ENCODE data around the gene SEC63. TPM values are rescaled to one million over a fixed set of nuclear protein-coding genes. Genes with fewer than 3 reads are reported as not detected.
A peak's percentile ranks its signal among the peaks of the same experiment; 100 is the strongest.

The SEC63 gene
- total RNA-seq, 2 experiments from 2014 or later = 13.0 to 139 TPM

DNA sequence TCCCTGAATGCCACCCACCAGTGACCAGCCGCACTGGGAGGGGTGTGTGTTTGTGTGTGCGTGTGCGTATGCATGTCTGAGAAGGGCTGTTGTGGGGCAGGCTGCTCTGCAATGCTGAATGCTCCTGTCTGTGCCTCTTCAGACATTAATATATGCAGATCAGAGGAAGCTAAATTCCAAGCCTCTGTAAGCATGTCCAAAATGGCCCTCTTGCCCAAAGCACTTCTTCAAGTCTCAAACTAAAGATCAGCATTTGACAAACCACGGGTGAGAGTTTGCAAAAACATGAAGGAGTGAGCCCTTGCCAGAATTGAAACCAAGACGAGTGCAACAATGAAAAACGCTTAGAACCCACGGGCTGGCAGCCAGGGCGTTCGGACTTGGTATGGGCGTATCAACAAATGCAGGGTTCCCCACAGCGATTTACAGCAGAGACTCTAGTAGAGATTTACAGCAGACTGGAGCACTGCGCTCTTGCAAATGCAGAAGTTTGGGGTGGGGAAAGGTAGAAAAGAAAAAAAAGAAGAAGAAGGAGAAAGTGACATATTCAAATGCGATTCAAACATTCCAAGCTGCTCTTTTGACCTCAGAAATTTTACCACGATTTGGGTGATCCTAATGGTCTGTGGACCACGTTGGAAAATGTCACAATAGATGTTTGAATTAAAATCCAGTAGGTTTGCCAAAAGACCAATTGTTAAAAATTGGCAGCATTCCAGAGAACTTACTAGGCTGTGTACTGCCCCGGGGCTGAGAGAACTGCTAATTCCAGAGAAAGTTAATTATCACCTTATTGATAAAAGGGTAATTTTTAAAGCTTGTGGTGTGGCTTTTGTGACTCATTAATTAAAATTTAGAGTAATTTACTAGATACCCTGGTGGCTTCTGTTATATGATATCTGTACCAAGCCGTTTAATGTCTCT, 137.4 kb downstream of the SEC63 start:
- ChIA-PET CTCF (ENCODE audit: unreplicated experiment) (no interaction called here), POLR2A (interaction anchor here (0.6 to 0.7 kb wide), 2 partner anchors 56 to 1348 kb away, joined by 3 to 4 read pairs; no protein-coding TSS in a partner anchor)
- H4K20me1 ChIP-seq (ENCODE audit: insufficient read depth, low read length) = no peaks in the 10 kb centered on the region
- H2AFZ ChIP-seq (ENCODE audit: low read length) = no peak overlapping the region
- H3K36me3 ChIP-seq (ENCODE audit: insufficient read depth, low read length) = no peaks in the 10 kb centered on the region
- intact Hi-C loops (cut with micrococcal nuclease; ENCODE audit: unreplicated experiment) = no loop called here
- no peak for TF ChIP-seq EZH2phosphoT487 (IDR thresholded peaks at IDR 0.05; ENCODE audit: borderline replicate concordance, low read depth, low read length)
- TF ChIP-seq, protein P1, sequence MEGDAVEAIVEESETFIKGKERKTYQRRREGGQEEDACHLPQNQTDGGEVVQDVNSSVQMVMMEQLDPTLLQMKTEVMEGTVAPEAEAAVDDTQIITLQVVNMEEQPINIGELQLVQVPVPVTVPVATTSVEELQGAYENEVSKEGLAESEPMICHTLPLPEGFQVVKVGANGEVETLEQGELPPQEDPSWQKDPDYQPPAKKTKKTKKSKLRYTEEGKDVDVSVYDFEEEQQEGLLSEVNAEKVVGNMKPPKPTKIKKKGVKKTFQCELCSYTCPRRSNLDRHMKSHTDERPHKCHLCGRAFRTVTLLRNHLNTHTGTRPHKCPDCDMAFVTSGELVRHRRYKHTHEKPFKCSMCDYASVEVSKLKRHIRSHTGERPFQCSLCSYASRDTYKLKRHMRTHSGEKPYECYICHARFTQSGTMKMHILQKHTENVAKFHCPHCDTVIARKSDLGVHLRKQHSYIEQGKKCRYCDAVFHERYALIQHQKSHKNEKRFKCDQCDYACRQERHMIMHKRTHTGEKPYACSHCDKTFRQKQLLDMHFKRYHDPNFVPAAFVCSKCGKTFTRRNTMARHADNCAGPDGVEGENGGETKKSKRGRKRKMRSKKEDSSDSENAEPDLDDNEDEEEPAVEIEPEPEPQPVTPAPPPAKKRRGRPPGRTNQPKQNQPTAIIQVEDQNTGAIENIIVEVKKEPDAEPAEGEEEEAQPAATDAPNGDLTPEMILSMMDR (conservative IDR thresholded peaks at IDR 0.05; ENCODE audit: low read length) = no peak
- peak overlapping the region; percentile 18; the same call in 1 of the 2 replicates for H3K4me2 ChIP-seq (ENCODE audit: low read length)
- H3K4me3 ChIP-seq (ENCODE audit: low read depth, low read length, poor library complexity, severe bottlenecking) = no peak overlapping the region
- BruUV-seq (replicated peaks) = no TSS peak
- H3K4me1 ChIP-seq (ENCODE audit: insufficient read depth, low read length, poor library complexity, severe bottlenecking) = peaks cover 28% of the 10 kb centered on the region
- no peaks in the 10 kb centered on the region for H3K79me2 ChIP-seq (ENCODE audit: insufficient read depth, low read depth, low read length)
- no peaks in the 10 kb centered on the region for H3K9me2 ChIP-seq (ENCODE audit: insufficient read depth, low read length)
- H3K27ac ChIP-seq (ENCODE audit: low read depth, low read length, poor library complexity, severe bottlenecking) = no peak overlapping the region
- H3K9me3 ChIP-seq (ENCODE audit: low read length) = no peaks in the 10 kb centered on the region
- DNase-seq (ENCODE audit: low spot score) = no peak

DNA sequence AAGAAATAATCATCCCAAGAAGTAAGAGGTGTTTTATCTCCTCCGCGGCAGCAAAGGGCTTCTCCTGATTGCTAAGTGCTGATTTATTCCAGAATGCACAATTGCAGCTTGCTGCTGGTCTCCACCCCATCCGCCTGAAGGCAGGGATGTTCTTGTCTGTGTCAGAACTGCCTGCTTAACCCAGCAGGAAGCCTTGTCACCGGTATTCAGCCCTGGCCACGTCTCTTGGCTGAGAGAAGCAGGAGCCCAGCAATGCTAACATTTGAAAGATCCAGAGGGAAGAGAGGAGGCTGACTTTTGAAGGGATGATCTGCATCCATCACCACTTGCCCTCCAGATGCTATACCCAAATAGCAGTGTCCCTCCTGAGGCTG, 138.1 kb downstream of the SEC63 start:
- H3K27ac ChIP-seq (ENCODE audit: low read depth, low read length, poor library complexity, severe bottlenecking) = no peak overlapping the region
- intact Hi-C loops (cut with micrococcal nuclease; ENCODE audit: unreplicated experiment) = no loop called here
- POLR2A ChIA-PET = no interaction called here
- CTCF ChIA-PET (ENCODE audit: unreplicated experiment) = no interaction called here
- no peak overlapping the region for H3K4me3 ChIP-seq (ENCODE audit: low read depth, low read length, poor library complexity, severe bottlenecking)
- no peaks in the 10 kb centered on the region for H3K36me3 ChIP-seq (ENCODE audit: insufficient read depth, low read length)
- H3K9me3 ChIP-seq (ENCODE audit: low read length) = no peaks in the 10 kb centered on the region
- H3K79me2 ChIP-seq (ENCODE audit: insufficient read depth, low read depth, low read length) = no peaks in the 10 kb centered on the region
- peak overlapping the region; percentile 18; the same call in 1 of the 2 replicates for H3K4me2 ChIP-seq (ENCODE audit: low read length)
- no TSS peak for BruUV-seq (replicated peaks)
- TF ChIP-seq EZH2phosphoT487 (IDR thresholded peaks at IDR 0.05; ENCODE audit: borderline replicate concordance, low read depth, low read length) = no peak
- TF ChIP-seq, protein P1 (conservative IDR thresholded peaks at IDR 0.05; ENCODE audit: low read length) = no peak
- no peak overlapping the region for H2AFZ ChIP-seq (ENCODE audit: low read length)
- no peaks in the 10 kb centered on the region for H4K20me1 ChIP-seq (ENCODE audit: insufficient read depth, low read length)
- no peaks in the 10 kb centered on the region for H3K9me2 ChIP-seq (ENCODE audit: insufficient read depth, low read length)
- H3K4me1 ChIP-seq (ENCODE audit: insufficient read depth, low read length, poor library complexity, severe bottlenecking) = peaks cover 28% of the 10 kb centered on the region
- no peak for DNase-seq (ENCODE audit: low spot score)

DNA sequence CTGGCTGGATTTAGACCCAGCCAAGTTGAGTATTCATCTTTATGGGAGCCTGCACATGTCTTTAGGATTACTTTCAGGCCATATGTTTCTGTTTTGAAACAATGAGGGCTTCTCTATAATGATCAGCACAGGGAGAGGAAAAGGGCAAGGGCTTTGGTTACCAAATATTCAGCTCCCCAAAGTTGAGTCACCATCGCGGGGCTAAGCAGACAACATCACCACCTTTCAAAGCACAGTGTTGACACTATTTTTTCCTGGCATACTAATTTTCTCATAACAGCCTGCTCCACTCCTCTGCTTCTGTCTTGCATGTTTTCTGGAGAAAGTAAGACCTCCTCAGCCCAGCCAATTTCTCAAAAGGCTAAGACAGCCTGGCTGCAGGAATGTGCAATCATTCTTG, 138.8 kb downstream of the SEC63 start:
- H3K4me1 ChIP-seq (ENCODE audit: insufficient read depth, low read length, poor library complexity, severe bottlenecking) = peaks cover 24% of the 10 kb centered on the region

More for the DNA sequence above, 138.8 kb downstream of the SEC63 start:
- H3K9me3 ChIP-seq (ENCODE audit: low read length) = no peaks in the 10 kb centered on the region
- TF ChIP-seq, protein P1 (conservative IDR thresholded peaks at IDR 0.05; ENCODE audit: low read length) = no peak
- no peak for TF ChIP-seq EZH2phosphoT487 (IDR thresholded peaks at IDR 0.05; ENCODE audit: borderline replicate concordance, low read depth, low read length)
- H3K27ac ChIP-seq (ENCODE audit: low read depth, low read length, poor library complexity, severe bottlenecking) = no peak overlapping the region
- CTCF ChIA-PET (ENCODE audit: unreplicated experiment) = no interaction called here
- H3K9me2 ChIP-seq (ENCODE audit: insufficient read depth, low read length) = no peaks in the 10 kb centered on the region
- no peaks in the 10 kb centered on the region for H3K79me2 ChIP-seq (ENCODE audit: insufficient read depth, low read depth, low read length)
- no TSS peak for BruUV-seq (replicated peaks)
- DNase-seq (ENCODE audit: low spot score) = no peak
- H3K4me2 ChIP-seq (ENCODE audit: low read length) = no peak overlapping the region
- intact Hi-C loops (cut with micrococcal nuclease; ENCODE audit: unreplicated experiment) = no loop called here
- H3K36me3 ChIP-seq (ENCODE audit: insufficient read depth, low read length) = no peaks in the 10 kb centered on the region
- no peaks in the 10 kb centered on the region for H4K20me1 ChIP-seq (ENCODE audit: insufficient read depth, low read length)
- POLR2A ChIA-PET = interaction anchor here (0.6 to 1.3 kb wide), 3 partner anchors 8 to 165 kb away, joined by 3 to 13 read pairs (median 3); no protein-coding TSS in a partner anchor
- no peak overlapping the region for H2AFZ ChIP-seq (ENCODE audit: low read length)
- no peak overlapping the region for H3K4me3 ChIP-seq (ENCODE audit: low read depth, low read length, poor library complexity, severe bottlenecking)
